ENCODE results near the gene TTBK1.

The TTBK1 gene

DNA sequence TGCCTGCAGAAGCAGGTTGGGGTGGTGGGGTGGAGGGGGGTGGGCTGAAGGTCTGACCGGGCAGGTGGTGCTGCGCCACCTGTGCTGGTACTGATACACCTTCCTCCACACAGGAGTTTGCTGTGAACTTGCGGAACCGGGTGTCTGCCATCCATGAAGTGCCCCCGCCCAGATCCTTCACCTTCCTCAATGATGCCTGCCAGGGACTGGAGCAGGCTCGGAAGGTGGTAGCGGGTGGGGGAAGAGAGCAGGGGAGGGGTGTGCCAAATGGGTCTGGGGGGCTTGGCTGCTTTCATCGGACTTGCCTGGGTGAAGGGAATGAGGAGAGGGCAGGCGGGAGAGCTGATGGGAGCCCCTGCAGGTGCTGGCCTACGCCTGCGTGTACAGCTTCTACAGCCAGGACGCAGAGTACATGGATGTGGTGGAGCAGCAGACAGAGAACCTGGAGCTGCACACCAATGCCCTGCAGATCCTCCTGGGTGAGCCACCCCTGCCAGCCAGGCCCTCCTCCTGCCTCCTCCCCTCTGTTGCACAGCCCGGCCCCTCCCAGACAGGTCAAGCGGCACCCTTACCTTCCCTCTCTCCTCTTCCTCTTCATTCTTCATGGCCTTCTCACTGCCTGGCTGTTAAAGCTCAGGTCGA is 20.7 kb upstream of the TTBK1 start:
- FAIRE-seq, result no peak
- no peak for DNase-seq (ENCODE audit: insufficient read length, low spot score)

DNA sequence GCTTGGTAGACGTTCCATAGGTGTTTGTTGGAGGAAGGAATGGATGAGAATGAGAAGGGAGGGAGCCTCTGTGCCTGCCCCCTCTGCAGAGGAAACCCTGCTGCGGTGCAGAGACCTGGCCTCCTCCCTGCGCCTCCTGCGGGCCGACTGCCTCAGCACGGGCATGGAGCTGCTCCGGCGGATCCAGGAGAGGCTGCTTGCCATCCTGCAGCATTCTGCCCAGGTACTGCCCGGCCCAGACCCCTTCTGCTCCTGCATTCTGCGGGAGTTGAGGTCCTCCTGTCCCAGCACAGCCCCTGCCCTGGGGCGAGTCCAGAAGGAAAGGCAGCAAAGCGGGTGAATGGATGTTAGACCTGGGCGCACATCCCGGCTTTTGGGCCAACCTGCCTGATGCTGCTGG is 20.1 kb upstream of the TTBK1 start:
- no peak for DNase-seq (ENCODE audit: insufficient read length, low spot score)
- FAIRE-seq, result no peak

DNA sequence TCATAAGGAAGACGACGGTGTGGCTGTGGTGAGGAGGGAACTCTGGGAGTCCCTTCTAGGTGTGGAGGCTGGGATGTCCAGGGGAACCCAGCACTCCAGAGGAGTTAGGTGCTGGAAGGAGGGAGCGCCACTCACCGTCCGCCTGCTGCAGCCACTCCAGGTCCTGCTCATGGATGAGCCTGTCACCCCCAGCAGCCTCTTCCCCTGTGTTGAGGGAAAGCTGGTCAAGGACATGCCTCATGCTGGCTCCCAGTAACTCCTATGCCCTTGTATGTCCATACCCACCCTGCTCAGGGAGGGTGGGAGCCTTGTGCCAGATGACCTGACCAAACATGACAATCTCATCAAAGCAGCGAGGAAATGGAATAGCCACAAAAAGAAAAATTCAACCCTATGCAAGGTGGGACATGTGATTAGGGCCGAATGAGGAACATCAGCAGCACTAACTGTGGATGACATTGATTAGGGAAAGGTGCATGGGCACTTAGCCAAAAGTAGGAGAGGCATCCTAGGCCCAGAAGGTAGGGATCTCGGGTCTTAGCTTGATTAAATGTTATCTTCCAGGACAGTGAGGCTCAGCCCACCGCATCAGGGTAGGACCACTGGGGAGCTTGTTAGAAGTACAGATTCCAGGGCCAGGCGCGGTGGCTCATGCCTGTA is 17.0 kb upstream of the TTBK1 start:
- FAIRE-seq, result no peak
- DNase-seq (ENCODE audit: insufficient read length, low spot score), result no peak

DNA sequence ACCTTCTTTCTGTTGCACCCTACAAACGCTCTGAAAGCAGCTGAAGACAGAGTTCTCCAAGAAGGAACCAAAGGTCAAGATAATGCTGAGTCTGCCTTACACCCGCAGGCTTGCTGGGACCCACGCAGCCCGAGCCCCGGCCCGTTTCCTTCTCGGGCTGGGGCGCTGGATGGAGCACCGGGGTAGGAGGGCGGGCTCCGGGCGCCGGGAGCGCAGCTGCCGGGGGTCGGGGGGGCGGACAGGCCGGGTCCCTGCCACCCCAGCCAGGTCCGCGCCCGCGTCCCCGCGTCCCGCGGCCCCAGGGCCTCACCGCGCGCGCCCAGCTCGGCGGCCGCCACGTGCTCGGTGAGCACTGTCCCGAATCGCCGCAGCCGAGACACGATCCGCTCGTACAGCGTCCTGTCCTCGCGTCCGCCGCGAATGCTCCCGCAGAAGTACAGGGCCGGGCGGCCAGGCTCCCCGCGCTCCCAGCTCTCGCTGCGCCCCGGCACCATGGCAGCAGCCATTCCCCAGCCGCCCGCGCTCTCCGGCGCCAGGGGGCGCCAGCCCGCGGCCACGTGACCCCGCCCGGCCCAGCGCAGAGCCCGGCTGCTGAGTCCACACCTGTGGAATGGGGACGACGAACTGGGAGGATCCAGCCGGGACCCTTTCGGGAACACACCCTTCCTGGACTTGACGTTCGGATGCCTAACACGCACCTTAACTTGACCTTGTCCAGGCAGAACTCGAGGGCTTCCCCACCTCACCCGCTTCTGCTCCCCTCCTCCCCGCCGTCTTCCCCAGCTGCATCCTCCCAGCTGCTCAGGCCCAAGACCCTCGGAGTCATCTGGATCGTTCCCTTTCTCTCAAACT is 14.1 kb upstream of the TTBK1 start, which contains the start of gene DNPH1:
TSS of gene DNPH1 (minus strand) at position 531 of the 852 bp plus-strand sequence. CDS start at position 506, 25 bp downstream.
- DNase-seq (ENCODE audit: insufficient read length, low spot score), result peak; percentile 87
- peak; percentile 62 for FAIRE-seq

DNA sequence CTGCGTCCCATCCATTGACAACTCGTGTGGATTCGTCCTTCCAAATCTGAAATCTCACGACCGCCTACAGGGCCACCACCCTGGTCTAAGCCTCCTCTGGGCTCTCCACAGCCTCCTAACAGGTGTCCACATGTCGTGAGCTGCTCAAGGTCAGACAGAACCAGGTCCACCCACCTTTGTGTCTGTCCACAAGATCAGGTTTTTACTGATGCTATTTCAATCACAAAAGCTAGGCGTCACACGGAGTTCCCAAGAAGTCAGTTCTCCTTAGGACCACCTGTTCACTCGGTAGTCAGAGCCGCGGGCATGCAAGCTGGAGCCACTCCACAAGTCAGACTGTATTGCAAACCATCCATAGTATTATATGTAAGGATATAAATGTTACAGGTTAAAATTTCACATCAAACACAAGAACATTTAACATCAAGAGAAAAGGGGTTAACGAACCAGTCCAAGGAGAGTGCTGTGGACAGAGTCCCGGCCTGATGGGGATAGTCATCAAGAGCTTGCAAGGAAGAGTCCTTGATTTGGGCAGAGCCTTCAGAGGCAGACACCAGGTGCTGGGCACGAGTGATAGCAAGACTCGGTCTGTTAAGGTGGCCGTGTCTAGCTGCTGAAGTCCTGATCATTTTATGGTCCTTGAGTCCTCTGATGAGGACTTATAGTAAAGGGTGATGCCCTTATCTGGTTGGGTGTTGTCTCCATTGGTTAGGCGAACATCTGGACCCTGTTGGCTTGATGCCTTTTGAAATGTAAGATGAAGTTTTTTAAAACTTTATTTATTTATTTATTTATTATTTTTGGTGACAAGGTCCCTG is 13.3 kb upstream of the TTBK1 start:
- DNase-seq (ENCODE audit: insufficient read length, low spot score) (no peak), FAIRE-seq (no peak)

DNA sequence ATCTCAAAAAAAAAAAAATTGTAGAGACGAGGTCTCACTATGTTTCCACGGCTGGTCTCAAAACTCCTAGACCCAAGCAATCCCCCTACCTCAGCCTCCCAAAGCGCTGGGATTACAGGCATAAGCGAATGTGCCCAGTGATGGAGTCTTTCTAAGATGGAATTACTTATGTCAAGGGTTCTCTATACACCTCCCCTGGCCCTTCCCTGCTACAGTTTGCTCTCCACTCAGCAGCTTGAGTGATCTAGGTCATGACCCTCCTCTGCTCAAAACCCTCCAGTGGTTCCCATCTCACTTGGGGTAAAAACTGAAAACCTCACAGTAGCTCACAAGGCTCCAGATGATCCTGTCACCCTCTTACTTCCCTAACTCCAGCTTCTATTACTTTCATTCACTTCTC is 12.2 kb upstream of the TTBK1 start:
- FAIRE-seq (no peak), DNase-seq (ENCODE audit: insufficient read length, low spot score) (no peak)

DNA sequence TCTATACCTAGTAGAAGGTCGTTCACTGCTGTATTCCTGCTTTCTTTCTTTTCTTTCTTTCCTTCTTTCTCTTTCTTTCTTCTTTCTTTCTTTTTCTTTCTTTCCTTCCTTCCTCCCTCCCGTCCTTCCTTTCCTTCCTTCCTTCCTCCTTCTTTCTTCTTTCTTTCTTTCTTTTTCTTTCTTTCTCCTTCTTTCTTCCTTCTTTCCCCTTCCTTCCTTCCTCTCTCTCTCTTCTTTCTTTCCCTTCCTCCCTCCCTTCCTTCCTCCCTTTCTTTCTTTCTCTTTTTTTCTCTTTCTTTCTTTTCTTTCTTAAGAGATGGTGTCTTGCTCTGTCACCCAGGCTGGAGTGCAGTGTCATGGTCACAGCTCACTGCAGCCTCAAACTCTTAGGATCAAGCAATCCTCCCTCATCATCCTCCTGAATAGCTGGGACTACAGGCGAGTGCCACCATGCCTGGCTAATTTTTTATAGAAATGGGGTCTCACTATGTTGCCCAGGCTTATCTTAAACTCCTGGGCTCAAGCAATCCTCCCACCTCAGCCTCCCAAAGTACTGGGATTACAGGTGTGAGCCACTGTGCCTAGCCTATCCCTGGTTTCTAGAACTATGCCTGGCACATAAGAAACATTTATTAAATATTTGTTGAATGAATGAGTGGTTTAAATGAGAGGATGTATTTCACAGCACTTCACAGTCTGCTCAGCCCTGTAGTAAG is 11.4 kb upstream of the TTBK1 start:
- no peak for DNase-seq (ENCODE audit: insufficient read length, low spot score)
- FAIRE-seq, result no peak

DNA sequence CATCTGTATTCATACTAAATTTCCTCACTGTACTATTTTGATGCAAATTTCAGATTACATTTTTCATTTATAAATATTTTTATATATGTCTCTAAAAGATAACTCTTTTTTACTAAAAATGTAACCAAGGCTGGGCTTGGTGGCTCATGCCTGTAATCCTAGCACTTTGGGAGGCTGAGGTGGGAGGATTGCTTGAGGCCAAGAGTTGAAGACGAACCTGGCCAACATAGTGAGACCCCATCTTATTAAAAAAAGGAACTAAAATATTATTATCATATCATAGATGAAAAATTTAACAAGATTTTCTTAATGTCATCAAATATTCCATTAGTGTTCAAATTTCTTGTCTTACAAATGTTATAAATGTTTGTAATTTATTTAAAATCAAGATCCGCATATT is 7.4 kb upstream of the TTBK1 start:
- FAIRE-seq (no peak), DNase-seq (ENCODE audit: insufficient read length, low spot score) (no peak)

DNA sequence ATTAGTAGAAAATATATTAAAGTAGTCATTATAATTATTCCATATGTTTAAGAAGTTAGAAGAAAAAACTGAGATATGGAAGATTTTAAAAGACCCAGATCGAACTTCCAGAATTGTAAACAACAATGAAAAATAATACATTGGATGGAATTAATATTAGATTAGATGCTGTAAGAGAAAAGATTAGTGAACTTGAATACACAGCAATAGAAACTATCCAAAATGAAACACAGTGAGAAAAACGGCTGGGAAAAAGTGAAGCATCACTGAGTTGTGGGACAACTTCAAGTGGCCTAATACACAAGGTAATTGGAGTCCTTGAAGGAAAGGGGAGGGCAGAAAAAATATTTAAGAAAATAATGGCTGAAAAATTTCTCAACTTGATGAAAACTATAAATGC is 4.2 kb upstream of the TTBK1 start:
- DNase-seq (ENCODE audit: insufficient read length, low spot score) (no peak), FAIRE-seq (no peak)

DNA sequence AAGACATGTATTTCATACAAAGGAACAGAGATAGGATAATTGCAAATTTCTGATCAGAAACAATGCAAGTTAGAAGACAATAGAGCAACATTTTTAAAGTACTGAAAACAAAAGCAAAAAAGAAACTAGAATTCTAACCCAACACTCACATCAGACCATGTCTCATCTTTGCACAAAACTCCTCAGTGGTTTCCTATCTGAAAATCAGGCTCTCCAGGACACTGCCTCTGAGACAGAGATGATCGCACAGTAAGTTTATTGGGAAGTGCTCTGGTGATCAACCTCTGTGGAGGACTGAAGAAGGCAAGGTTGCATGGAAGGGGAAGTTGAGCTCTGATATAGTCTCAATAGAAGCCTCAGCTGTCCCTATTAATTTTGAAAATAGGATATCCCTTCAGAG is 2.3 kb upstream of the TTBK1 start:
- DNase-seq (ENCODE audit: insufficient read length, low spot score) (no peak), FAIRE-seq (no peak)

DNA sequence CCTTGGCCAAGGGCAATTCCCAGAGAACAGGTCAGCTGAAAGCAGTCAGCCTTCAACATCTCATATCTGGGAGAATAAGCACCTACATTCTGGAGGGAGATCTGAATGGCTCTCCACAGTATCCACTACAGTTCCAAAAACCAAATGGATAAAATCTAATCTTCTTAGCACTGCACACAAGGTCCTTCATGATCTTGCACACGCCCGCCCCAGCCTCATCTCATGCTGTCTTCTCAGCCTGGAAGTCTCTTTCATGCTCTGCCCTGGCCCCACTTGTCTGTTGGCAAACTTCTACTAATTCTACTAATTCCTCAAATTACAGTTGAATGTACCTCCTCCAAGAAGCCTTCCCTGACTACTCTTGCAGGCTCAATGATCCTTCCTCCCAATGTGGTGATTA is 1.8 kb upstream of the TTBK1 start:
- no peak for DNase-seq (ENCODE audit: insufficient read length, low spot score)
- FAIRE-seq, result peak; percentile 18

DNA sequence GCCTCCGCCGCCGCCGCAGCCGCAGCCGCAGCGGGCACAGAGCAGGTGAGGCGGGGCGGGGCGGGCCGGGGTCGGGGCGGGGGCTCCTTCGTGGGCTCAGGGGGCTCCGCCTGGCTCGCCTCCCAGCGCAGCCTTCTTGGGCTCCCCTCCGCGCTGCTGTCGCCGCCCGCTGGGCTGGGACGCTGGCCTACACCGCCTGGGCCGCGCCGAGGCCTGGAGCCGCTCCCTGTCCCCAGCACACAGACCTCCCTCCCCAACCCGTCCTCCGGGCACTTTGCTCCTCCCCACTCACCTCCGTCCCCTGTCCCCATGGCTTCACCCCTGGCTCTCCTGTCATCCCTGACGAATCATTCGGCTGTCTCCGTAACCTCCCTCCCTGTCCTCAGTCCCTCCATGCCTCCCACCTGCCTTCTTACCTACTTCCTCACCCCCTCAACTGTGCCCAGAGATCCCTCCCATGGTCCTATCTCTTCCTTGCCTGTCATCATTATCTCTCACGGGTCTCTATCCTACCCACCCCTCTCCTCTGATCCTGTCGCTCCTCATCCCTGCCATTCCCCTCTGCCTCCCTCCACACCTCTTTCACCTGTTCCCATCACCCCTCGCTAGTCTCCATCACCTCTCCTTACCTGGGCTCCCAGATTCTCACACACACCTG is 512 bp downstream of the TTBK1 start:
- DNase-seq (ENCODE audit: insufficient read length, low spot score) (no peak), FAIRE-seq (no peak)

DNA sequence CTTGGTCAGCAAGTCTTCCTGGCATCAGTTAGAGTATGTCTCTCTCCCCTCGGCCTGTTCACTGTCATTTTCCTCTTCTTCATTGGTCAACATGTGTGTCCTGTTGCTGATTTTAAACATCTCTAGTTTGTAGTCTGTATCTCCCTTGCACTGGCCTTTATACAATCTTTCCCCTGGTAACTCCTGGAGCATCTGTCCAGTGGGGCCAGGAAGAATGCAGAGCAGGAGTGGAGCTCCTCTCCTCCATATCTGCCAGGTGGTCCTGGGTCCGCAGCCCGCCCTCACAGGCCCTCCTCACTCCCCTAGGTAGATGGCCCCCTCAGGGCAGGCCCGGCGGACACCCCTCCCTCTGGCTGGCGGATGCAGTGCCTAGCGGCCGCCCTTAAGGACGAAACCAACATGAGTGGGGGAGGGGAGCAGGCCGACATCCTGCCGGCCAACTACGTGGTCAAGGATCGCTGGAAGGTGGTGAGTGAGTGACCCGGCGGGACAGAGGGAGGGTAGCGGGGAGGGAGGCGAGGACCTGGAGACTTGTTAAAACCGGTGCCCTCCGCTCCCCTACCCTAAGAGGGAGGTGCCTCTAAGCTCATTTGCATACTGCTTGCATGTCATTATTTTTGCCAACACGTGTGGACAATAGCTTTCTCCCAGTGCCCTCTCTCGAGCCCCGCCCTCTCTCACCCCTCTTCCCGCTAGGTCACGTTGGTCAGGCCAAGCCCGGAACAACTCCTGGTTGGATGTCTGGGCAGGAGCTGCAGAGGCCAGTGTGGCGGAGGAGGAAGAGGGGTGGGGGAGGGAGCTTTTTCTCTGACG is 3.2 kb downstream of the TTBK1 start:
- DNase-seq (ENCODE audit: insufficient read length, low spot score) (no peak), FAIRE-seq (peak; percentile 45)

DNA sequence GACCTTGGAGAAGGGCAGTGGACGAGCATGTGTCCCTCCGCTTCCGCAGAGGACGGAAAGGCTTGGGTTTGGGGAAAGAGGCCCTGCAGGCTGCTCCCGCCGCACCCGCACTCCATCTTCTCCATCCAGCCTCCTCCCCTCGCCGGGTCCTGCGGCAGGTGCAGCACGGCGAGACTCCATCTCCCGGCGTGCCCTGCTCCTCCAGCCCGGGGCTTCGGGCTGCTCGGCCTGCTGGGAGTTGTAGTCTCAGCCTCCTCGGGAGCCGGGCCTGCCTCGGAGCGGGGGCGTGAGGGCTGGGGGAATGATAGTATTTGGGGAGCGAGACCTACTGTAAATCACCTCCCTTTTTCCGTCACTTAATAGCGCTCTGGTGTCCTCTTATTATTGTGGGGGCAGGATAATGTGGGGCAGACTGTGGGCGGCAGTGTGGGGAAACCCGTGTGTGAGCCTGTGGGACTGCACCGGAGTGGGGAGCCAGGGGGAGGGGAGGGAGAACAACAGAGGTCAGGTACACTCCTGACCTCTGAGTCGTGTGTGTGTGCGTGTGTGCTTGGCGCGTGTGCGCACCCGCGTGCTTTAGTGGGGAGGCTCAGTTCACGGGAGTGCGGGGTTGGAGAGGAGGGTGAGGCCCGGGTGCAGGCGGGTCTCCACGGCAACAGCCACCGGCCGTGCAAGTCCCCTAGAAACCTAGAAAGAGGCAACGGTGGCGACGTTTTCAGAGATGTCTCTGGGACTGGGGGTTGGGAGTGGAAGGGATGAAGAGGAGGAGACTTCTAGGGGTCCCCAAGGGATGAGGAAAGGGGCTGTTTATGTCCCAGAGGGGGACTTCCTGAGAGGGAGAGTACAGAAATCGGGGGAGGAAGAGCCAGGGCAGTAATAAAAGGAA is 4.1 kb downstream of the TTBK1 start:
- FAIRE-seq, result peak; percentile 85
- DNase-seq (ENCODE audit: insufficient read length, low spot score), result peak; percentile 100

DNA sequence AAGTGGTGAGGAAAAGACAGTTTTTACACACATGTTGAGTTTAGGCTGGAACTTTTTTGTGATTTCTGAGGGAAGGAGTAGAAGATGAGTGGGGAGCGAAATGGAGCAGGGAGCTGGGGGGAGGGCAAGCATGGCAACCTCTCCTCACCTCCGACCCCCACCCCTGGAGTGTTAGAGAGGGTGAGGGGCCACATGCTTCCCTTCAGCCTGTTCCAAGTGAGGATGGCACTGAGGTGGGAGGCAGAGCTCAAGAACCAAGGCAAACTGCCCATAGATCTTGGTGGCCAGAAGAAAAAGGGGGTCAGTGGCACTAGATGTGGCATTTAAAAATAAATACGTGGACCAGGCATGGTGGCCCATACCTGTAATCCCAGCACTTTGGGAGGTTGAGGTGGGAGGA is 4.8 kb downstream of the TTBK1 start:
- DNase-seq (ENCODE audit: insufficient read length, low spot score) (no peak), FAIRE-seq (no peak)

DNA sequence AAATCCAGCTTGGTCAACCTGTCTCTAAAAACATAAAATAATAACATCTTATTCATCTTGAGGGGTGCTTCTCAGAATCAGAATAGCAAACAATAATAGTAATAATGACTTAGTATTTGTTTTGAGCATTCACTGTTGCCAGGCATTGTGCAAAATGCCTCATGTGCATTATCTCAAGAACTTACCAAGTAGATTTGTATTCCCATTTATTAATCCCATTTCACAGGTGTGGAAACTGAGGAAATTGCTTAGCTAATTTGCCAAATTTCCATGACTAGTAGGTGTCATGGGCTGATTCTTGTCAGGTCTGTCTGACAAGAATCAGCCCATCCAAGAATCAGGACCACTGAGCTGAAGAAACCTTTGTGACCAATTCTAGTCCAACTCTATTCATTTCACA is 5.5 kb downstream of the TTBK1 start:
- no peak for FAIRE-seq
- no peak for DNase-seq (ENCODE audit: insufficient read length, low spot score)

DNA sequence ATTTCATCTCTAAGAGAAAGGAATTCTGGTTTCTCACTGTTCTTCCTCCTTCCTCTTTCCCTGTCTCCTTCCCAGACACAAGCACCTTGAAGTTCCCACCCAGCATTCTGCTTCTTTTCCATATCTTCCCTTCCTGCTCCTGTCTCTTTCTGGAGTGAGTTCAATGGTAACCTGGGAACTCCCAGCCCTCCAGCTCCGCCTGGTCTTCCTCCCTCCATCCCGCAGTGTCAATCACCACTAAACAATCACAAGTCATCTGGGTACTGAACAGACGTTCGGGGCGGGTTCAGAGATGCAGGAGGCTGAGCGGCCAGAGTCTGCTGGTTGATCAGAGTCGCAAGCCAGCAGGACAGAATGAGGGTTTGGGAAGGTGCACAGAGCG is 7.7 kb downstream of the TTBK1 start:
- DNase-seq (ENCODE audit: insufficient read length, low spot score) (no peak), FAIRE-seq (peak; percentile 88)

DNA sequence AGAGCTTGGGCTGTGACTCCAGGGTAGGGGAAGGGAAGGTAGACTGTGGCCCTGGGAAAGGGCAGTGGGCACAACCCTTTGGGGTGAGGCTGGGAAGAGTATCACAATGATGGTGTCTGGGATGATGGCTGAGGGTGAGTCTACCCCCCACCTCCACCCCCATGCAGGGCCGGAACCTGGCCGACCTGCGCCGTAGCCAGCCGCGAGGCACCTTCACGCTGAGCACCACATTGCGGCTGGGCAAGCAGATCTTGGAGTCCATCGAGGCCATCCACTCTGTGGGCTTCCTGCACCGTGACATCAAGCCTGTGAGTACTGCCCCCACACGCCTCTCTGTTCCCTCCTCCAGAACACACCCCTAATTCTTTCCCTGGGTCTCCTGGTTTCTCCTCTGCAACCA is 10.1 kb downstream of the TTBK1 start:
- no peak for FAIRE-seq

More for the DNA sequence above, 10.1 kb downstream of the TTBK1 start:
- DNase-seq (ENCODE audit: insufficient read length, low spot score), result no peak

All from GM19239 (cell line).